ENCODE data around the gene PWWP2A. TPM values are rescaled to one million over a fixed set of nuclear protein-coding genes. Genes with fewer than 3 reads are reported as not detected.

PWWP2A gene
- total and polyA plus RNA-seq, 2 donors (not counting 1 experiment from before 2014, with no cell fraction given) = 10.4 to 17.0 TPM

DNA sequence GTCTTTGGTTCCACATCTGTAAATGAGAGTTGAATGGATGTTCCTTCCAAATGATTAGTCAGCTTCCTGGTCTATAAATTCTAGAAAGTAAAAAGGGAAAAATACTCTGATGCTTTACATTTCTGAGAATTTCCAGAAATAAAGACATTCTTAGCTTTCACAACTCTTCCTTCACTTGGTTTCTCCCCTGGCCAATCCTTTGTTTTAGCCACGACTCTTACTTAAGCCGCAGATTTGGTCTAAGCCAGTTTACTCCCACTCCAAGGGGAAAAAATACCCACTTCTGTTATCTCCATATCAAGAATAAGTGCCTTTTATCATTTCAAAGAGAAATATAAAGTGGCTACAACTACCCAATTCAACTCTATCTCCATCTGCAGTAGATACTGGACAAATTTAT lies 29.7 kb downstream of the PWWP2A start:
- H3K4me2 ChIP-seq (ENCODE audit: extremely low read depth, insufficient read depth, low read length) = no peak overlapping the region
- peaks cover 5% of the 10 kb centered on the region for H3K36me3 ChIP-seq (ENCODE audit: control insufficient read depth, insufficient read depth, low read length)
- no peak for DNase-seq (ENCODE audit: low read depth in 2 of 2)
- H3K4me1 ChIP-seq (ENCODE audit: control insufficient read depth, extremely low read depth, insufficient read depth, low read length) = no peaks in the 10 kb centered on the region
- no peak overlapping the region for H3K9ac ChIP-seq (ENCODE audit: insufficient read depth, low read length)
- TF ChIP-seq, protein P1, sequence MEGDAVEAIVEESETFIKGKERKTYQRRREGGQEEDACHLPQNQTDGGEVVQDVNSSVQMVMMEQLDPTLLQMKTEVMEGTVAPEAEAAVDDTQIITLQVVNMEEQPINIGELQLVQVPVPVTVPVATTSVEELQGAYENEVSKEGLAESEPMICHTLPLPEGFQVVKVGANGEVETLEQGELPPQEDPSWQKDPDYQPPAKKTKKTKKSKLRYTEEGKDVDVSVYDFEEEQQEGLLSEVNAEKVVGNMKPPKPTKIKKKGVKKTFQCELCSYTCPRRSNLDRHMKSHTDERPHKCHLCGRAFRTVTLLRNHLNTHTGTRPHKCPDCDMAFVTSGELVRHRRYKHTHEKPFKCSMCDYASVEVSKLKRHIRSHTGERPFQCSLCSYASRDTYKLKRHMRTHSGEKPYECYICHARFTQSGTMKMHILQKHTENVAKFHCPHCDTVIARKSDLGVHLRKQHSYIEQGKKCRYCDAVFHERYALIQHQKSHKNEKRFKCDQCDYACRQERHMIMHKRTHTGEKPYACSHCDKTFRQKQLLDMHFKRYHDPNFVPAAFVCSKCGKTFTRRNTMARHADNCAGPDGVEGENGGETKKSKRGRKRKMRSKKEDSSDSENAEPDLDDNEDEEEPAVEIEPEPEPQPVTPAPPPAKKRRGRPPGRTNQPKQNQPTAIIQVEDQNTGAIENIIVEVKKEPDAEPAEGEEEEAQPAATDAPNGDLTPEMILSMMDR (conservative IDR thresholded peaks at IDR 0.05 in 1 of 2, IDR thresholded peaks at IDR 0.05 in 1 of 2; ENCODE audit: low read depth in 1 of 2, low read length in 2 of 2) = no peak
- TF ChIP-seq EZH2 (IDR thresholded peaks at IDR 0.05; ENCODE audit: low read length, missing control alignments) = no peak
- H4K20me1 ChIP-seq (ENCODE audit: control insufficient read depth, extremely low read depth, insufficient read depth, low read length) = no peaks in the 10 kb centered on the region
- H3K79me2 ChIP-seq (ENCODE audit: control insufficient read depth, insufficient read depth, low read length) = no peaks in the 10 kb centered on the region
- no peaks in the 10 kb centered on the region for H3K9me3 ChIP-seq (ENCODE audit: control insufficient read depth, insufficient read depth, low read depth, low read length)
- H3K27ac ChIP-seq (ENCODE audit: insufficient read depth, low read length) = no peak overlapping the region
- H2AFZ ChIP-seq (ENCODE audit: low read length) = no peak overlapping the region
- H3K27me3 ChIP-seq (ENCODE audit: control insufficient read depth, insufficient read depth, low read length) = no peaks in the 10 kb centered on the region
- no peak overlapping the region for H3K4me3 ChIP-seq (replicated peaks in 1 of 4; ENCODE audit: control extremely low read depth in 1 of 4, insufficient read depth in 1 of 4, low read depth in 3 of 4, low read length in 4 of 4)

DNA sequence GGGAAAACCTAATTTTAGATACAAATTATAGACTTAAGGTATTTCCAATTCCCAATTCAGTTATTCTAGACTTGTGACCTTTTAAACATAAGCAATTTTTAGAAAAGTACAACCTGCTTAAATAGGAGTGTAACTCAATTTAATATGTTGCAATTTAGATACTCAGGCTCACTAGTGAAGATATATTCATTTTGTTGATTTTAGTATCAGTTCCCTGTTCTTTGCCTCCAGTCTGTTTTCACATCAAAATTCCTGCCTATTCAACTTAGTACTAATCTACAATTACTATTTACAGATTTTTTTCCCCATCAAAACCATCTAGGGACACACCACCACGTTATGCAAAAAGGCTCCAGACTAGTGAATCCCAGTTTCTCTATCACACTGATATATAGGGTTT lies 30.4 kb downstream of the PWWP2A start:
- H3K4me1 ChIP-seq (ENCODE audit: control insufficient read depth, extremely low read depth, insufficient read depth, low read length) = peaks cover under 1% of the 10 kb centered on the region
- H3K9ac ChIP-seq (ENCODE audit: insufficient read depth, low read length) = no peak overlapping the region
- peaks cover 4% of the 10 kb centered on the region for H3K36me3 ChIP-seq (ENCODE audit: control insufficient read depth, insufficient read depth, low read length)

DNA sequence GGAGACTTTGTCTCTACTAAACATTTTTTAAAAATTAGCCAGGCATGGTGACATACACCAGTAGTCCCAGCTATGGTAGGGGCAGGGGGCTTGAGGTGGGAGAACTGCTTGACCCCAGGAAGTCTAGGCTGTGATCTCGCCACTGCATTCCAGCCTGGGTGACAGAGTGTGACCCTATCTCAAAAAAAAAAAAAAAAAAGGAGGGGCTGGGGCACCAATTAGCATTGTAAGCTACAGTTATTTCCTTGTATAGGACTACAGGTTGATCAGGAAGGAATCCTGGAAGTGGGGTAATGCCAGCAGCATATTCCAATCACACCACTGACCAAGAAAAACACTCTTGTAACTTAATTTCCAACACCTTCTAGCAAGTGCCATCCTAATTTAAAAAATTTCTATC lies 32.1 kb downstream of the PWWP2A start:
- no peak for TF ChIP-seq EZH2 (IDR thresholded peaks at IDR 0.05; ENCODE audit: low read length, missing control alignments)
- TF ChIP-seq, protein P1 (conservative IDR thresholded peaks at IDR 0.05 in 1 of 2, IDR thresholded peaks at IDR 0.05 in 1 of 2; ENCODE audit: low read depth in 1 of 2, low read length in 2 of 2) = no peak
- no peaks in the 10 kb centered on the region for H3K36me3 ChIP-seq (ENCODE audit: control insufficient read depth, insufficient read depth, low read length)
- H3K27me3 ChIP-seq (ENCODE audit: control insufficient read depth, insufficient read depth, low read length) = no peaks in the 10 kb centered on the region
- H3K79me2 ChIP-seq (ENCODE audit: control insufficient read depth, insufficient read depth, low read length) = no peaks in the 10 kb centered on the region
- peaks cover 11% of the 10 kb centered on the region for H3K4me1 ChIP-seq (ENCODE audit: control insufficient read depth, extremely low read depth, insufficient read depth, low read length)
- H4K20me1 ChIP-seq (ENCODE audit: control insufficient read depth, extremely low read depth, insufficient read depth, low read length) = no peaks in the 10 kb centered on the region
- no peaks in the 10 kb centered on the region for H3K9me3 ChIP-seq (ENCODE audit: control insufficient read depth, insufficient read depth, low read depth, low read length)
- no peak for DNase-seq (ENCODE audit: low read depth in 2 of 2)
- no peak overlapping the region for H3K4me3 ChIP-seq (replicated peaks in 1 of 4; ENCODE audit: control extremely low read depth in 1 of 4, insufficient read depth in 1 of 4, low read depth in 3 of 4, low read length in 4 of 4)
- no peak overlapping the region for H3K9ac ChIP-seq (ENCODE audit: insufficient read depth, low read length)
- no peak overlapping the region for H3K4me2 ChIP-seq (ENCODE audit: extremely low read depth, insufficient read depth, low read length)
- no peak overlapping the region for H2AFZ ChIP-seq (ENCODE audit: low read length)
- H3K27ac ChIP-seq (ENCODE audit: insufficient read depth, low read length) = no peak overlapping the region

More for the DNA sequence above, 30.4 kb downstream of the PWWP2A start:
- no peak overlapping the region for H2AFZ ChIP-seq (ENCODE audit: low read length)
- no peak overlapping the region for H3K27ac ChIP-seq (ENCODE audit: insufficient read depth, low read length)
- H3K4me3 ChIP-seq (replicated peaks in 1 of 4; ENCODE audit: control extremely low read depth in 1 of 4, insufficient read depth in 1 of 4, low read depth in 3 of 4, low read length in 4 of 4) = no peak overlapping the region
- TF ChIP-seq, protein P1 (conservative IDR thresholded peaks at IDR 0.05 in 1 of 2, IDR thresholded peaks at IDR 0.05 in 1 of 2; ENCODE audit: low read depth in 1 of 2, low read length in 2 of 2) = no peak
- TF ChIP-seq EZH2 (IDR thresholded peaks at IDR 0.05; ENCODE audit: low read length, missing control alignments) = no peak
- H3K9me3 ChIP-seq (ENCODE audit: control insufficient read depth, insufficient read depth, low read depth, low read length) = no peaks in the 10 kb centered on the region
- H4K20me1 ChIP-seq (ENCODE audit: control insufficient read depth, extremely low read depth, insufficient read depth, low read length) = no peaks in the 10 kb centered on the region
- no peak for DNase-seq (ENCODE audit: low read depth in 2 of 2)
- H3K4me2 ChIP-seq (ENCODE audit: extremely low read depth, insufficient read depth, low read length) = no peak overlapping the region
- H3K79me2 ChIP-seq (ENCODE audit: control insufficient read depth, insufficient read depth, low read length) = no peaks in the 10 kb centered on the region
- no peaks in the 10 kb centered on the region for H3K27me3 ChIP-seq (ENCODE audit: control insufficient read depth, insufficient read depth, low read length)

All from fibroblast of lung (primary cell).